Fibroblast of lung (primary cell): ENCODE measurements around the gene SCAF11. TPM values are rescaled to one million over a fixed set of nuclear protein-coding genes. Genes with fewer than 3 reads are reported as not detected.

ENCODE experiments used
- DNase-seq, 2 donors: peaks; one replicate each; pipeline versions ENCODE4 v3.0.0 to v3.0.0-alpha.2; 2010; ENCODE audit warnings: low read depth in 2 of 2
- H2AFZ ChIP-seq: 2 replicates; pipeline ENCODE4 v1.5.1; 2012; ENCODE audit warnings: low read length, control low read depth, inconsistent platforms
- H3K27ac ChIP-seq: 2 replicates; pipeline ENCODE4 v1.5.1; 2011; ENCODE audit warnings: low read length, control low read depth; ENCODE audit not compliant: insufficient read depth
- H3K27me3 ChIP-seq: 2 replicates; pipeline ENCODE4 v1.5.1; 2011; ENCODE audit warnings: mild to moderate bottlenecking, low read length; ENCODE audit not compliant: control insufficient read depth, insufficient read depth
- H3K36me3 ChIP-seq: 2 replicates; pipeline ENCODE4 v1.5.1; 2011; ENCODE audit warnings: low read length; ENCODE audit not compliant: control insufficient read depth, insufficient read depth
- H3K4me1 ChIP-seq: 2 replicates; pipeline ENCODE4 v1.5.1; 2011; ENCODE audit warnings: low read length; ENCODE audit not compliant: control insufficient read depth, insufficient read depth; ENCODE audit errors: extremely low read depth
- H3K4me2 ChIP-seq: 2 replicates; pipeline ENCODE4 v1.5.1; 2011; ENCODE audit warnings: low read length, control low read depth; ENCODE audit not compliant: insufficient read depth; ENCODE audit errors: extremely low read depth
- H3K4me3 ChIP-seq, 4 experiments: fragments of 200-600 bp in 1 of 4; sonication (generic) in 1 of 4; replicated peaks in 1 of 4; 2 replicates each; pipeline ENCODE4 v1.5.1; 2011 to 2016; ENCODE audit warnings: low read length in 4 of 4, low read depth in 3 of 4, mild to moderate bottlenecking in 3 of 4, control low read depth in 2 of 4, inconsistent platforms in 1 of 4, mixed read lengths in 1 of 4; ENCODE audit not compliant: insufficient read depth in 1 of 4; ENCODE audit errors: control extremely low read depth in 1 of 4
- H3K79me2 ChIP-seq: 2 replicates; pipeline ENCODE4 v1.5.1; 2012; ENCODE audit warnings: mild to moderate bottlenecking, low read length, inconsistent platforms; ENCODE audit not compliant: control insufficient read depth, insufficient read depth
- H3K9ac ChIP-seq: 2 replicates; pipeline ENCODE4 v1.5.1; 2011; ENCODE audit warnings: mild to moderate bottlenecking, low read length, control low read depth; ENCODE audit not compliant: insufficient read depth
- H3K9me3 ChIP-seq: 2 replicates; pipeline ENCODE4 v1.5.1; 2012; ENCODE audit warnings: low read depth, low read length; ENCODE audit not compliant: control insufficient read depth, insufficient read depth
- H4K20me1 ChIP-seq: 2 replicates; pipeline ENCODE4 v1.5.1; 2011; ENCODE audit warnings: low read length; ENCODE audit not compliant: control insufficient read depth, insufficient read depth; ENCODE audit errors: extremely low read depth
- CTCF ChIP-seq, 2 donors: IDR thresholded peaks in 1 of 2; conservative IDR thresholded peaks in 1 of 2; 1 replicate in 1 of 2; 2 replicates in 1 of 2; pipeline ENCODE4 v1.5.1; 2011 to 2012; ENCODE audit warnings: low read length in 2 of 2, control low read depth in 1 of 2, inconsistent platforms in 1 of 2, low read depth in 1 of 2, mild to moderate bottlenecking in 1 of 2
- EZH2 ChIP-seq: IDR thresholded peaks from 2 replicates; pipeline ENCODE4 v1.5.1; 2012; ENCODE audit warnings: low read length, control low read depth, mild to moderate bottlenecking; ENCODE audit errors: missing control alignments
- polyA plus RNA-seq, 2 donors: library from polyadenylated mRNA; depleted of rRNA in 1 of 2; stranded (reverse) in 1 of 2; unstranded in 1 of 2; fragments of >200 nt; gene quantifications; 2 replicates each; pipeline ENCODE4 v1.2.1, GENCODE V29; 2011 to 2012; ENCODE audit warnings: missing spikeins in 1 of 2
- total RNA-seq: library from RNA; depleted of rRNA; stranded (reverse); fragments of >200 nt; gene quantifications from 2 replicates; pipeline ENCODE4 v1.2.1, GENCODE V29; 2014

Gene SCAF11
- total and polyA plus RNA-seq, 2 donors (not counting 1 experiment from before 2014, with no cell fraction given), result 43.8 to 79.4 TPM

GRCh38 chr12:45989287-45989686 is 1.1 kb downstream of the SCAF11 start:
- Histone ChIP-seq H3K27ac (peak overlapping the region; percentile 98), H3K4me1 (peaks cover 4% of the 10 kb centered on the region), H3K79me2 (peaks cover 62% of the 10 kb centered on the region), H3K36me3 (no peaks in the 10 kb centered on the region), H4K20me1 (no peaks in the 10 kb centered on the region), H2AFZ (no peak overlapping the region), H3K27me3 (no peaks in the 10 kb centered on the region), H3K4me3 (peak overlapping the region; percentile 68 to 96 (median 80)), H3K9ac (peak overlapping the region; percentile 98), H3K9me3 (no peaks in the 10 kb centered on the region), H3K4me2 (peak overlapping the region; percentile 69)
- peak in 1 of 2 donors; percentile 14 for DNase-seq
- TF ChIP-seq EZH2 (no peak), CTCF (conservative IDR thresholded peaks at IDR 0.05 in 1 of 2, IDR thresholded peaks at IDR 0.05 in 1 of 2; ENCODE audit: low read depth in 1 of 2, low read length in 2 of 2) (no peak)

GRCh38 chr12:45988264-45988663 is 2.1 kb downstream of the SCAF11 start:
- Histone ChIP-seq H3K4me2 (peak overlapping the region; percentile 69), H3K27ac (no peak overlapping the region), H3K9me3 (no peaks in the 10 kb centered on the region), H2AFZ (no peak overlapping the region), H3K4me3 (peak overlapping the region; percentile 68 to 96 (median 80)), H3K4me1 (peaks cover 4% of the 10 kb centered on the region), H3K36me3 (no peaks in the 10 kb centered on the region), H3K79me2 (peaks cover 72% of the 10 kb centered on the region), H3K27me3 (no peaks in the 10 kb centered on the region), H4K20me1 (no peaks in the 10 kb centered on the region), H3K9ac (no peak overlapping the region)
- DNase-seq, result peak; percentile 17 to 53
- TF ChIP-seq CTCF (conservative IDR thresholded peaks at IDR 0.05 in 1 of 2, IDR thresholded peaks at IDR 0.05 in 1 of 2; ENCODE audit: low read depth in 1 of 2, low read length in 2 of 2) (no peak), EZH2 (no peak)

- Histone ChIP-seq H3K9ac (no peak overlapping the region), H3K4me3 (no peak overlapping the region), H3K27me3 (no peaks in the 10 kb centered on the region), H4K20me1 (no peaks in the 10 kb centered on the region), H2AFZ (no peak overlapping the region), H3K27ac (no peak overlapping the region), H3K79me2 (peaks cover 81% of the 10 kb centered on the region), H3K36me3 (no peaks in the 10 kb centered on the region), H3K9me3 (no peaks in the 10 kb centered on the region), H3K4me1 (peaks cover 4% of the 10 kb centered on the region), H3K4me2 (peak overlapping the region; percentile 69)
- no peak for DNase-seq
- TF ChIP-seq EZH2 (no peak), CTCF (conservative IDR thresholded peaks at IDR 0.05 in 1 of 2, IDR thresholded peaks at IDR 0.05 in 1 of 2; ENCODE audit: low read depth in 1 of 2, low read length in 2 of 2) (no peak)
Measured at GRCh38 chr12:45987340-45987727, 3.0 kb downstream of the SCAF11 start.
